HG02642 (cell line): Measurements from ENCODE around the gene ASS1.

ENCODE experiments used
- ATAC-seq: cut with Tn5 transposase; IDR thresholded peaks from one replicate; pipeline ENCODE4 v1.9.1; 2021; ENCODE audit warnings: mild to moderate bottlenecking; ENCODE audit not compliant: unreplicated experiment, poor library complexity

ASS1 gene

DNA sequence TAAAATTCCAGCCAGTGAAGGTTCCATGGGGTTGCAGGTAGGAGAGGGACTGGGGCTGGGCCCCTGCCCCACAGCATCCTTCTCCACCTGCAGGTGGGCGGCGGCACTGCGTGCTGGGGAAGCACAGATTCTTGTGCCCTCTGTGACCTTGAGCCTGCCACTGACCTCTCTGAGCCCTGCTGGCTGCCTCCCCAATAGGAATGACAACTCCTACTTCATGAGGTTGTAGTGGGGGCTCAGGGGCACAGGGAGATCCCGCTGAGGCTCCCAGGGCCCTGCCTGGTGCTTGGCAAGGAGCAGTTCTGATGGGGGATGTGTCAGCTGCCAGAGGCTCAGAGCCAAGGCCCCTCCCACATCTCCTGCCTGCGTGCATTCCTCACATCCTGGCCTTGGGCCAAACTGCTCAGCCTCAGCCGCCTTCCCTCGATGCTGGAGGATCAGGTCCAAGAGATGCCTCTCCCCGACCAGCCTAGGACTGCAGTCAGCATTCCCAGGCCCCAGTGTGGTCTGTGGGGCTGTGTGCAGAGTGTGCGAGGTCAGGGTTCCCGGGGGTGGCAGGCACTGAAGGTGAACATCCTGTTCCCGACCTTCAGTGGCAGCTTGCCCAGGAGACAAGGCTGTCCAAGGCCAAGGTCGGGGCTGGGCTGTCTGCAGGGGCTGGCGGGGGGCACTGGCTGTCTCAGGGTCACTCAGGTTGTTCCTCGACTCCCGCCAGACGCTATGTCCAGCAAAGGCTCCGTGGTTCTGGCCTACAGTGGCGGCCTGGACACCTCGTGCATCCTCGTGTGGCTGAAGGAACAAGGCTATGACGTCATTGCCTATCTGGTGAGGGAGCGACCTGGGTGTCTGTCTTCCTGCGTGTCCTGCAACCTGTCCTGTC, 7.0 kb downstream of the ASS1 start:
- no peak for ATAC-seq

GRCh38 chr9:130452835-130453234, 8.1 kb downstream of the ASS1 start:
- ATAC-seq, result no peak

GRCh38 chr9:130453487-130453886, 8.7 kb downstream of the ASS1 start:
- ATAC-seq, result no peak

GRCh38 chr9:130454096-130454811, 9.5 kb downstream of the ASS1 start:
- no peak for ATAC-seq

- no peak for ATAC-seq
Measured at GRCh38 chr9:130454812-130455325, 10.1 kb downstream of the ASS1 start.

- no peak for ATAC-seq
Measured at GRCh38 chr9:130458027-130458803, 13.5 kb downstream of the ASS1 start.

GRCh38 chr9:130458804-130459067, 14.0 kb downstream of the ASS1 start:
- no peak for ATAC-seq

- ATAC-seq, result no peak
Measured at GRCh38 chr9:130459151-130459550, 14.4 kb downstream of the ASS1 start.

GRCh38 chr9:130459941-130460669, 15.3 kb downstream of the ASS1 start:
- ATAC-seq, result no peak

GRCh38 chr9:130461218-130461630, 16.5 kb downstream of the ASS1 start:
- no peak for ATAC-seq

GRCh38 chr9:130461731-130462130, 17.0 kb downstream of the ASS1 start:
- ATAC-seq, result no peak

DNA sequence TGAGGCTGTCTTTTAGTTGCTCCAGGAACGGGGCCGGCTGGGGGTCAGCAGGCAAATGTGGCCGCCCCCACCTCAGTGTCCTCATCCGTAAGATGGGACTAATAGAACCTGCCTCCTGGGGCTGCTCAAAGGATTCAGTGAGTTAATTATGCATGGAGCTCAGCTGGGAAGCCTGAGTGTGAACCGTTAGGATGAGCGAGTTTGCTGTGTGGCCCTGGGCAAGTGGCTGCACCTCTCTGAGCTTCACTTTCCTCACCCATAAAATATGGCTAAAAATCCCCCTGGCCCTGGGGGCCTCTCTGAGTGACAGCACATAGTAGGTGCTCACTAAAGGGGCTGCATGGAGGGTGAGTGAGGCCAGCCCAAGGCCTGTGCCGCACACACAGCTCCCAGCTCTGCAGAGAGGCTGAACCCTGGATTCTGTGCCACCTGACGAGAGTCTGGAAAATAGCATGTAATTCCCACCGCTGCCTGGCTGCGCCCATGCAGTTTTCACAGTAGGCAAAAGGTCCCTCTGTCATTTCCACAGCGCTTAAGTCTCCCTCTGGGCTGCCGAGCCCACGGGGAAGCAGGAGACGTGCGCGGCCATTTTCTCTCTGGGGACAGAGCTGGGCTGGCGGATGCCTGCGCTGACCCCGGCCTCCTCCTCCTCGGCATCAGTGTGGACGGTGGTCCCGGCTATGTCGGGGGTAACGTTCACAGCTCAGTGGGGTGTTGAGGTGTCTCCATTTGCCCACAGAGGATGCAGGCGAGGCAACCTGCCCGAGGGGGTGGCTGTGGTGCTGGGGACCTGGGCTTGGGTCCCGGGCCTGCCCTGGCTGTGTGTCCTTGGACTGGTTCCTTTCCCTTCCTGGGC, 18.2 kb downstream of the ASS1 start:
- ATAC-seq, result no peak

DNA sequence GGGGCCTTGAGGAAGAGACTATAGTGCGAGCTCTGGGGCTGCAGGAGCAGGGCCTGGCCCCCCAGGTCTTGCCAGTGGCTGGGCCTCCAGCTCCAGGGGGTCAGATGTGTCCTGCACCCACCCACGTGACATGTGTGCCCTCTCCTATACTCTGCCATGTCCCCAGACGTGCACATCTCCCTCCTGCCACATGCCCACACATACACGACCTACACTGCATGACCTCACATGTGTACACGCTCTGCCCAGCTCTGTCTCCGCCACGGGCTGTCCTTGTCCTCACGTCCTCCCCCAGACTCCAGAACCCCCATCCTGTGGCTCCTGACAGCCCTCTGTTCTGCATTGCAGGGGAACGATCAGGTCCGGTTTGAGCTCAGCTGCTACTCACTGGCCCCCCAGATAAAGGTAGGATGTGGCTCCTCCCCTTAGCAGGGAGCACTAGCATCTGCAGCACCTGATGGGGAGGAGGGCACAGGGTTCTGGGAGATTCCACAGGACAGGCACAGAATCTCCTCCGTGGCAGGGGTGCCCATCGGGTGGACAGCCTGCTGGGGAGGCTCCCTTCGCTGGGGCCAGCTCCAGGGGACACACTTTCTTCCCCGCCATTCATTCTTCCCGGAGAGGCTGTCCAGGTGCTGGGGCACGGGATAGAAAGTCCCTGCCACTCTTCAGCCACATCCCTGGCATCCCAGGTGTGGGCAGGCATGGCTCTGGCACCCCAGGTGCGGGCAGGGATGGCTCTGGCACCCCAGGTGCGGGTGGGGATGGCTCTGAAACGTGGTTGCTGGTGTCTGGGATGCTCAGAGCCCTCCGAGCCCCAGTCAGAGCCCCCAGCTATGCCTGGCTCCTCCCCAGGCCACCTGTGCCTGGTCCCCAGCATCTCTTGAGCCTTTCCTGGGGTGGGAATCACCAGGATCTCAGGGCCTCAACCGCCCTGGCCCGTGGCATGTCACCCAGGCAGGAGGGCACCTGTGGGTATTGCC, 19.3 kb downstream of the ASS1 start:
- no peak for ATAC-seq

GRCh38 chr9:130465383-130466096, 20.8 kb downstream of the ASS1 start:
- no peak for ATAC-seq

- ATAC-seq, result no peak
Measured at GRCh38 chr9:130466537-130467217, 21.9 kb downstream of the ASS1 start.

- ATAC-seq, result no peak
Measured at GRCh38 chr9:130467316-130467715, 22.6 kb downstream of the ASS1 start.

DNA sequence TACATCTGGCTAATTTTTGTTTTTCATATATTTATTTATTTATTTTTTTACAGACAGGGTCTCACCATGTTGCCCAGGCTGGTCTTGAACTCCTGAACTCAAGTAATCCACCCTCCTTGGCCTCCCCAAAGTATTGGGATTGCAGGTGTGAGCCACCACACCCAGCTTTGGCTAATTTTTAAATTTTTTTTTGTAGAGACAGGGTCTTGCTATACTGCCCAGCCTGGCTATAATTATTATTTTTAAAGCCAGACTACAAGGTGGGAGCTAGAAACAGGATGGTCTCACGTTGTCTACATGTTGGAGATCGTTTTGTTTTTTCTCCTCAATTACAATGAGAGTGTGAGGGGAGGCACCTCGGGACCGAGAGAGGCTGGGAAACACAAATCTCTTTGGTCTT, 23.8 kb downstream of the ASS1 start:
- no peak for ATAC-seq
